ENCODE results near the gene AKT2.

Gene AKT2

DNA sequence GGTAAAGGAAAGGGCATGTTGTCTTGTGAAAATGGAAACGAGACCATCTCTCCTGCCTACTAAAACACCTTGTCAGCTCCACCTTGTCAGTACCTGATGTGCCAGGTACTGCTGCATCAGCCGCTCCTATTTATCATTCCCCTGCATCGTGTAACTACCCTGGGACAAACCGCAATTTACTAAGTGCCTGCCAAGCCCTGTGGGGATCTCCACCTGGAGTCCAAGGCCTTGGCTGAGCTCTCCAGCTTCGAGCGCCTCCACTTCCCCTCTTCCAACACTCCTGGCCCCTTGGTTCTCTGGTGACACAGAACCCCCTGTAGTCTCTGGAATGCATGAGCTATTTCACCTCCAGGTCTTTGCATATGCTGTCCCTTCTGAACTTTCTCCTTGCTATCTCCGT, 32.8 kb downstream of the AKT2 start:
- peak; percentile 68 for DNase-seq (ENCODE audit: low read depth, low spot score)

DNA sequence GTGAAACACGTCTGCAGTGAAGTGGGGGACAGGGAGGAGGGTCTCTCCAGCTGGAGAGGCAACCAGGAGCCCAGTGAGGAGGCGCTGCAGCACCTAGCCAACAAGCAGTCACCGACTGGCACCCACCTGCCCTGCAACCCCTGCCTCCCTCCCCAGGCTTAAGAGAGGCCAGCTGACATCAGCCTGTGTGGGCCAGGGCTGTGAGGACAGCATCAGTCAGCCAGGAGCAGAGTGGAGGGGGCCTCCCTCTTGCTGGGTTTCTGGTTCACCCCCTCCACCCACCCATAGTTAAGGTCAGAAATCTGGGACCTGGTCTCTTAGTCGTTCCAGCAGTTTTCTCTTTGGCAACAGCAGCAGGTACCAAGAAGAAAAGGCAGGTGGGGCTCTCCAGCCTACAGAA, 33.2 kb downstream of the AKT2 start:
- DNase-seq (ENCODE audit: low read depth, low spot score) = no peak

DNA sequence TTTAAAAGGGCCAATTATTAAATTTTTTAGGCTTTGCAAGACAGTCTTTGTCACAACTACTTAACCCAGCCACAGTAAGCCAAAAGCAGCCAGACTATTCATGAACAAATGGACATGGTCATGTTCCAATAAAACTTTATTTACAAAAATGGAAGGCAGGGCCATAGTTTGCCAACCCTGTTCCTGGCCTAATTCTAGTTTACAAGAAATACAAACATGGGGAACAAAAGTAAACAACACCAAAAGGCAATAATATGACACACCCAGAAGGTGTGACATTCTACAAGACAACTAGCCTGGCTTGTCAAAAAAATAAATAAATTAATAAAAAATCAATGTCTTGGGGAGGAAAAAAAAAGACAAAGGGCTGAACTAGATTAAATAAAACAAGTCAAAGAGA, 33.9 kb downstream of the AKT2 start:
- no peak for DNase-seq (ENCODE audit: low read depth, low spot score)

DNA sequence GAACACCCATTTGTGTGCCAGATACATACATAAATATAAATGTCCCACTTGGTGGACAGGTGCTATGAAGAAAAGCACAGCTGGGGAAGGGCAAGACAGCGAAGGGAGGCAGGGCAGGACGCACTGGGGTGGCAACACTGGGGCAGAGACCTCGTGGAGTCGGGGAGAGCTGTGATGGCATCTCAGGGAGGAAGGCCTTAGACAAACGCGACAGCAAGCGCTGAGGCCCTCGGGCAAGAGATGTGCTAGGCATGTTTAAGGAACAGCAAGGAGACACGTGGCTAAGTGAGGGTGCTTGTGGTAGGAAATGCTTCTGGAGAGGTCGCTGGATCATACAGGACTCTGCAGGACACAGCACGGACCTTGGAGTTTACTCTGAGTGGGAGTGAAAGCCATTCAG, 35.4 kb downstream of the AKT2 start:
- no peak for DNase-seq (ENCODE audit: low read depth, low spot score)

DNA sequence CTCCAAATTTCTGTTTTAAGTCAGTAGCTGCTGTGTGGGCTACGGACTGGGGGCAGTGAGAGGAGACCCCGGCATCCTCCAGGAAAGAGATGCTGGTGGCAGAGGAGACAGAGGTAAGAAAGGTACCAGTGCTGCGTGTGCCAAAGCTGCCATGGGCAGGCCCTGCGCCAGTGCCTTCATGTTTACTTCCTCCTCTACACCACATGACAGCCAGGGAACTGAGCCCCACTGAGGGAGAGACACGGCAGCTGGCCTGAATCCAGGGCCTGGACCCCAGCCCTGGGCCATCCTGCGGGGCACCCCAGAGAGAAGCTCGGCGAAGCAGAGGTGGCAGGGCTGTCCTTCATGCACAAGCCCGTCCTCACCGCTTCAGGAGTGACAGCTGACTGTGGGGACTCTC, 35.9 kb downstream of the AKT2 start:
- DNase-seq (ENCODE audit: low read depth, low spot score) = no peak

DNA sequence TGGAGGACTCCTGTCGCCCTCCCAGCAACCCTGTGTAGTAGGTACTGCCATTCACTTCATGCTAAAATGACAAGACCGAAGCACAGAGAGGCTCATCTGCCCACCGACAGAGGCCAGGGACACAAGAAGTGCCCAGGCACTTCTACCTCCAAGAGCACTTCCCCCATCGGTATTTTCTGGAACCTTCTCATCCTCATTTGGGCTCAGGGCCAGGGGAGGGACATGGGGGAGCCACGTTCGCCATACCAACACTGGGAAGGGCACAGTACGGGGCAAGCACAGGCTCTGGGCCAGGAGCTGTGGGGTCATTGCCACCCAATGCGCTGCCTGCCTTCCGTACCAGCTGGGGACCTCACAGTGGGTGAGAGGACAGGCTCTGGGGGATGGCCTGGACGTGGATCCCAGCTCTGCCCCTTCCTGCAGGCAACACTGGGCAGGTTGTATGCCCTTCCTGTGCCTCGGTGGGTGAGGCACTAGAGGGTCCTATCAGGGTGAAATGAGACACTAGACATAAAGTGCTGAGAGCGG, 37.3 kb downstream of the AKT2 start:
- no peak for DNase-seq (ENCODE audit: low read depth, low spot score)

DNA sequence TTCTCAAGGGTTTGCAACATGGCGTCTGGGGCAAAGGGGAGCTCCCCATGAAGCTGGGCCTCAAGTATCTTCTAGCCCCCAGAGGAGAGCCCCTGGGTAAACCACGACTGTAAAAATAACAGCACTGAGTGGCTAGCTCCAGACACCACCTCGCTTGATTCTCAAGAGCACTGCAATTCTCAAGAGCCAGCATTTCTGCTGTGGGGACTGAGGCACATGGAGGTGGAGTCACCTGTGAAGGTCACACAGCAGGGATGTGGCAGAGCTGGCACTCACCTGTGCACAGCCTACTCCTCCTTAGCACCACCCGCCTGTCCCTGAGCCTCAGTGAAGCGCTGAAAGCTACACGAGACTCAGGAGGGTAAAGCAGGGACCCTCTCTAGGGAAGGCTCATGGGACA, 38.0 kb downstream of the AKT2 start:
- DNase-seq (ENCODE audit: low read depth, low spot score) = no peak

DNA sequence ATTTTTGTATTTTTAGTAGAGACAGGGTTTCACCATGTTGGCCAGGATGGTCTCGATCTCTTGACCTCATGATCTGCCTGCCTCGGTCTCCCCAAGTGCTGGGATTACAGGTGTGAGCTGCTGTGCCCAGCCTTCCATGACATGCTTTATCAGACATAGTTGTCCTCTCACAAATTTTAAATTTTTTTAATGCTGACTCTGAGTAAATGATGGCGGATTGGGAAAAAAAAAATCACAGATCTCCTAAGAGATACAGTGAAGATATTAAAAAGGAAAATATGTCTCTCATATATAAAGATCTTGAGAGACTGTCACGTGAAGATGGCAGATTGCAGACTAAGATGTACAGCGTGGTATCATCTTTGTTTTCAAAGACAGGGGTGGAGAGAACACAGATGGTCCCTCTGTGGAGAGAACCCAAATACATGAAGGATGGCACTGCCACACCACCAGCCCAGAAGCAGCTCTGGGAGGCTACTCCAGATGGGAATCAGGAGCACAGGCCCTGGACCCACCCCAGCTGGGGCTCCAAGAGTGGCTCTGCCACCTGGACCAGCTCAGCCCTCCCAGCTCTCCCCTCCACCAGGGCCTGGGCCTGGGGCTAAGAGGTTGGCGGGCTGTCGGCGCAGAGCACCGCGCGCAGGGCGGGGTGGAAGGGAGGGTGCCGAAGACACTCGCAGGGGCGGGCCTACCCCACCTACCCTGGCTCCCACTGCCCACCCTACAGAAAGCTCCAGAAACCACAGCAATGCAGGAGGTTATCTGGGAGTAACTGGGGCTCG, 38.7 kb downstream of the AKT2 start:
- DNase-seq (ENCODE audit: low read depth, low spot score) = no peak

DNA sequence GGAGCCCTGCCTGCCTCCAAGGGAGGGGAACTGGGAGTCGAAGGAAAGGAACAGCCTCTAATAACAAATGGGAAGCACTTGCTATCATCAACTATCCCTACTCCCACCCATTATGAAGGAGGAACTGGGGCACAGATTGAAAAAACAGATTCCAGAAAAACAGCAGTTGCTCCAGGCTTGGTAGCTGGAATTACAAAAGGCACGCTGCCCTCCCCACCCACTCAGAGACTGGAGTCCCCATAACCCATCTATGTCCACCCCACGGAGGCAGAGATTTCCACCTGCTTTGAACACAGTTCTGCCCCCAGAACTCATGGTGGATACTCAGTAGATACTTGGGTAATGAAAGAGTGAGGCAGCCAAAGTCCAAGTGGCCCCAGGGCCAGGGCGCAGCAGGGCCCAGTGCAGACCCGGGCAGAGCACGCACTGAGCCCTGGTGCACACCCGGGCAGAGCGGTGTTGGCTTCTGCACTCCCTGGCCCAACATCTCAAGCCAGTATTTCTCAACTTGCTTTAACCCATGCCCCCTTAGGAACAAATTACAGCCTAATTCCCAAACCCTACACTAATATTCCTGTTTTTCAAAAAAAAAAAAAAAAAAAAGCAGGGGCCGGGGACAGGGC, 39.5 kb downstream of the AKT2 start:
- DNase-seq (ENCODE audit: low read depth, low spot score) = no peak

DNA sequence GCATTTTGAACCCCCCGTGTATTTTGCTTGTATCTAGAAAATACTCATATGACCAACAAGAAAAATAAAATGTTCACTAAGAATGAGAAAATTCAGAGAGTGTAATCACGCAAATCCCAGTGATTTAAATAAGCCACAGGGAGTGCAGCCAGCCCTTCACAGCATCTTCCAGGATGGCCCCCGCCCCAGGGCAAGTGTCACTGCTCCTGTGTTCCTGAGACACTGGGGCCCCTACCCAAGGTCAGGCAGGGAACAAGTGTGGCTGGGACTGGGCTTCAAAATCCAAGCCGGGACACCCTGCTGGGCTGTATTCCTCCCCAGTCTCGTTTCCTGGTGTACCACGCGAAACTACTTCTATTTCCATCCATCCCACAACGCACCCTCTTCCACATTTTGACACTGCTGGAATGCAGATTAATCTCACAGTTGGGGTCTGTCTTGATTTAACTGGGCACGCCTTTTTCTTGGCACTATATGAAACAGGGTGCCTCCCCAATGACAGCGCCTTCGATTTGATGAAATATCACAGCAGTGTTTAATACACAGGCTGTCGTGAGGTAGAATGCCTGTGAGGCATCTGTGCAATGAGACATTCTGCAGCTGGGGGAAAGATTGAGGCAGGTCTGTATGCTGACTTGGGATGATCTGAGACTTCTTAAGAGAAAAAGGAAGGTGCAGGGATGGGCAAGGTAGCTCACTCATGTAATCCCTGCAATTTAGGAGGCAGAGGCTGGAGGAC, 40.4 kb downstream of the AKT2 start:
- DNase-seq (ENCODE audit: low read depth, low spot score) = no peak

DNA sequence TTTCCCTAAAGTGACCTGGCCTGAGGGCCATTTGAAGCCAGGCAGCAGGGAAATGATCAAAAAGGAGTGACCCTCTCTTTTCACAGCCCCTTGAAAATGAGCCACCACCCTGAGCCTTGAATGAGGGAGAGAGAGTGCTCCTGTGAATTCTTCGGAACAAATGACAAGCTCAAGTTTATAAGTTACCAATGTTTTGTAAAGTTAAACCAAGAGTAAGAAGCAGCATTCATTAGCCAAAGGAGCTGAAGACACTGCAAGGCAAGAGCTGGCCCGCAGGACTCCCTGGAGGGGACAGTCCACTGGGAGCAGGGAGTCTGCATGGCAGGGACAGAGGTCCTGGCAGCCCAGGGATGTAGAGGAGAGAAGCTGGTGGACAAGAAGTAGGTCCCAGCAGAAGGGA, 42.0 kb downstream of the AKT2 start:
- no peak for DNase-seq (ENCODE audit: low read depth, low spot score)

DNA sequence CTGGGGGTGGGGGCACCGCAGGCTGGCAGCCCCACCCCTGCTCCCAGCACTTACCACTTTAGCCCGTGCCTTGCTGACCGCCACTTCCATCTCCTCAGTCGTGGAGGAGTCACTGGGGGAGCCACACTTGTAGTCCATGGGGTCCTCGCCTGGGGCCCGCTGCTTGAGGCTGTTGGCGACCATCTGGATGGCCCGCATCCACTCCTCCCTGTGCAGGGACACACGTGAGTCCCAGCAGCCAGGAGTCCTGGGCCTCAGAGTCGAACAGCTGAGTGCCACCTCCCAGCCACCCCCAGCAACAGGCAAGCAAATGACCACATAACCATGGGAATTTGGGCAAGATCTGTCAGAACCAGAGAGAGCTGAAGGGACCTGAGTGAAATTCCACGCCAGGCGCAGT, 42.7 kb downstream of the AKT2 start:
- DNase-seq (ENCODE audit: low read depth, low spot score) = no peak

DNA sequence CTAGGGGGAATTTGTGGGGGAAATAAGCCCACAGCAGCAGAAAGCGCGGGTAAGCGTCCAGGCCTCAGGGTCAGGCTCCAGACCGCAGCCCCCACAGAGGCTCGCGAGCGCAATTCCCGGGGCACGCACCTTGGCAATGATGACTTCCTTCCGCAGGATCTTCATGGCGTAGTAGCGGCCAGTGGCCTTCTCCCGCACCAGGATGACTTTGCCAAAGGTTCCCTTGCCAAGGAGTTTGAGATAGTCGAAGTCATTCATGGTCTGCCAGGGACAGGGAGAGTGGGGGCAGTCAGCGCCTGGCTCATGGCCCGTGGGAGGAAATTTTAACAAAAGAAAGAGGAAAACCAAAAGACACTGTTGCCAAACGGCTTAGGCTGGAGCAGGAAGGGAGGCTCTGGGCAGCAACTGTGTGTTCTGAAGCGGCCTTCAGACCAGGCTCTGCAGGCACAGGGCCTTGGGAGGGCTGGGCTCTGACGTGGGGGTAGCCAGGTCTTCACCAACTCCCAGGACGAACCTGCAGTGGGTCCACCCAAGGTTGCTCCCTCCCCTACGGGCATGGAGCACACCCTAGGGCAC, 43.2 kb downstream of the AKT2 start:
- DNase-seq (ENCODE audit: low read depth, low spot score) = no peak

DNA sequence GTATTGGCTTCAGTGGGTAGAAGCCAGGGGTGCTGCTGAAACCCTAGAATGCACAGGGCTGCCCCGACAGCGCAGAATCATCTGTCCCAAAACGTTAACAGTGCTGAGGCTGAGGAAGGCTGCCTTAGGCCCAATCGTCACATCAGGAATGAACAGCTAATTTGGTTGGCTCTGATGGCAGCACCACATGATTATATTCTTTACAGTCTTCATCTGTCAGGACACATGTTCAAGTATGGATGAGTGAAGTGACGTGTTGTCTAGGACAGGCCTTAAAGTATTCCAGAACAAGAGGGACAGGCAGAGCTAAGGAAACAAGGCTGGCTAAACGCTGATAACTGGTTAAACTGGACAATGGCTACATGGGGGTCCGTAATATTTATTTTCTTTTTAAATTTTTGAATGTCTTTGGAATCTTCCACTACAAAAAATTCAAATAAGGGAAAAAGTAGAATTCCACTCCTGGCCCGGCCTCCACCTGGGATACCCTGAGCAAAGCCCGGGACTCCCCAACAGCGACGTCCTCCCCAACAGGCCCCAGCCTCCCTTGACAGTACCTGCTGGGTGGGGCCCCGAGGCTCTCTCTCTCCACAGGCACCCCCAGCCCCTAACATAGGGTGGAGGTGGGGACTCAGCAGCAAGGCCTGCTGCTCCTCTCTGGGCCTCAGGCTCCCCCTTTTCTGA, 43.9 kb downstream of the AKT2 start:
- DNase-seq (ENCODE audit: low read depth, low spot score) = no peak

DNA sequence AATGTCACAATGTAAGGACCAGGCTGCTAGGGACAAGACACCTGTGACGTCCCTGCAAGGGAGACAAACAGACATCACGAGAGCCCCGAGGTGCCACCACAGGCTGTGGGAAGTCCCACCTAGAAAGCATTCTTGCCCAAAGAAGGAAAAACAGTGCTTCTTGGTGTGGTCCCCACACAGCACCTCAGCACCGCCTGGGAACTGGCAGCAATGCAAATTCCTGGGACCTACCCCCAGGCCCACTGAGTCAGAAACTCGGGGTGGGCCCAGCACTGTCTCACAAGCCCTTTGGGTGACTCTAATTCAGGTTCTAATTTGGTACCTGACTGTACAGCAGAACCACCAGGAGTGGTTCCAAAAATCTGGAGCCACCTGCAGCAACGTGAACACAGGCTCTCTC, 44.8 kb downstream of the AKT2 start:
- no peak for DNase-seq (ENCODE audit: low read depth, low spot score)

DNA sequence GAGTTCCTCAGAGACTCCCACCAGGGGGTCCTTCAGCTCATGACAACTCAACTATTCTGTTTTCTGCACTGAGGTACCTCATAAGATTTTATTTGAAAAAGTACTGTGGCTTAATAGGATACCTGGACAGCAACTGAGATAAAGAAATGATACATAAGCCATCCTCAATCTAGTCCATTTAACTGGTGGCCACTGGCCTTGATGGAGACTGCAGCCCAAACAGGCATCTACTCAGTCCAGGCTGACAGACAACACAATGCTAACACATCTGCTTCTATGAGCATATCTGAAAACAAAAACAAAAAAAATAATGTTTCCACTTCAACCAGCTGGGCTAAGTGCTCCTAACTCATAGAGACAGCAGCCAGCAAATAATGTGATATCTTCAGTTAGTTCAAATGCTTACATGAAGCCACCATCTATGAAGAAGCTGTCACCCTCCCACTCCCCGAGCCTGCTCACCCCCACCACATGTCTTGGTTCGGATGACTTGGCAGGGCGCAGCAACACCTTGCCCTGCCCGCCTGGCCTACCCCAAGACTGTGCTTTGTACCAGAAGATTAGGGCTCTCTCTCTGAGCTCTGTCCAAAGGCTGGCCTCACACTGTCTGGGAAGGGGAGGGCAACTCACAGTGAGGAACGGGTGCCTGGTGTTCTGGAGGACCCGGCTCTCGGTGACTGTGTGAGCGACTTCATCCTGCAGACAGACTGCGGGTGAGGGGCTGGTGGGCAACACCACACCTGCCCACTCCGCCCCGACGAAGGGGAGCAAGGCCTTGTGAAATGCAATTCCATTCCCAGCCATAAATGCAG, 45.5 kb downstream of the AKT2 start:
- DNase-seq (ENCODE audit: low read depth, low spot score) = no peak

DNA sequence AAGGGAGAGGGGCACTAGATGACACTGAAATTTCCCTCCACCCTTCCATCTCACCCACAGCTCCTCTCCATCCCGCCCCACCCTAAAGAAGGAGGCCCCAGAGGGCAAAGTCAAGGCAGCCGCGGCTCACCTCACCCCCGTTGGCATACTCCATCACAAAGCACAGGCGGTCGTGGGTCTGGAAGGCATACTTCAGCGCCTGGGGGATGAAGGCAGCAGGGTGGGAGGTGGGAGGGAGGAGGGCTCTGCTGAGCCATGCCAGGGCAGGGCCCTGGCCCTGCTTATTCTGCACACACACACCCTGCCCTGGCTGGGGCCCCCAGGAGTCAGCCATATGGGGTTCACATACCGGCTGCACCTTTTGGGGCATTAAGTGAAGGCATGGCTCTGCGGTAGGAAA, 46.4 kb downstream of the AKT2 start:
- no peak for DNase-seq (ENCODE audit: low read depth, low spot score)

DNA sequence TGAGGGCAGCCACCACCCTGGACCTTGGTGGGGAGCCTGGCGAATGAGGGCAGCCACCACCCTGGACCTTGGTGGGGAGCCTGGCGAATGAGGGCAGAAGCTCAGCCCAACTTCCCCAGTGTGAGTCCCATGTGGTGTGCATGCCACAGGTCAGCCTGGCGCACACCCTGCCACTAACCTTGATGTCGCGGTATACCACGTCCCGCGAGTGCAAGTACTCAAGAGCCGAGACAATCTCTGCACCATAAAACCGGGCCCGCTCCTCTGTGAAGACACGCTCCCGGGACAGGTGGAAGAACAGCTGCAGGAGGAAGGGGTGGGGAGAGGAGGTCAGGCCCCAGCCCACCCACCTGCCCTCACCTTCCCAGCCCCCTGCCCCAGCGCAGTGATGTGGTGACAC, 47.4 kb downstream of the AKT2 start:
- no peak for DNase-seq (ENCODE audit: low read depth, low spot score)

DNA sequence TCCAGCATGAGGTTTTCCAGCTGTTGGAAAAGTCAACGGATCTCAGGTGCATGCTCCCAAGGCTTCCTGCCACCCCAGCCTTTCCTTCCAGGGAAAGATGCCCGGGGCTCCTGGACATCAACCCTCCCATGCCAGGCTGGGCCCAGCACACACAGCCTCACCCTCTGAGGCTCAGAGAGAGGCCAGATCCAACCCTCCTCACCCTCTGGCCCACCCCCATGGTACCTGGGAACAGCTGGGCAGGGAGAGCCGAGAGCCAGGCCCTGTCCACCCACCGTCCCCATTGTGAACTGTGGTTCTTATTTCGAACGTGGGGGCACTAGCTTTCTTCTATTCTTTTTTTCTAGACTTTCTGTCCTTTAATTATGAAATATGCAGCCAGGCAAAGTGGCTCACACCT, 48.8 kb downstream of the AKT2 start:
- no peak for DNase-seq (ENCODE audit: low read depth, low spot score)

DNA sequence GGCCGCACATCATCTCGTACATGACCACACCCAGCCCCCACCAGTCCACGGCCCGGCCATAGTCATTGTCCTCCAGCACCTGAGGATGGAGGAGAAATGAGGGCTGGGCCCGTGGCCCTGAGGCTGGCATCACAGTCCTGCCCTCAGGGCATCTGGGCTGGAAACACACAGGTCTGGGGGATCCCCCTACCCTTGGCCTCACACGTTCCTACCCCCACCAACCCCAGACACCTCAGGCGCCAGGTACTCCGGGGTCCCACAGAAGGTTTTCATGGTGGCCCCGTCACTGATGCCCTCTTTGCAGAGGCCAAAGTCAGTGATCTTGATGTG, 49.2 kb downstream of the AKT2 start:
- no peak for DNase-seq (ENCODE audit: low read depth, low spot score)

Measured in iPS DF 19.7 (cell line).